HG03095 (cell line): ENCODE measurements around the gene VAT1L.

ENCODE experiments used
- ATAC-seq: cut with Tn5 transposase; IDR thresholded peaks from one replicate; pipeline ENCODE4 v1.9.1; 2021; ENCODE audit warnings: moderate library complexity; ENCODE audit not compliant: unreplicated experiment

The VAT1L gene

GRCh38 chr16:77833921-77834634 is 45.7 kb downstream of the VAT1L start:
- ATAC-seq: no peak

GRCh38 chr16:77834635-77835540 is 46.5 kb downstream of the VAT1L start:
- no peak for ATAC-seq

- no peak for ATAC-seq
Observed at GRCh38 chr16:77836801-77837200, 48.4 kb downstream of the VAT1L start.

- ATAC-seq: no peak
Observed at GRCh38 chr16:77838597-77839255, 50.4 kb downstream of the VAT1L start.

GRCh38 chr16:77840093-77840492 is 51.7 kb downstream of the VAT1L start:
- ATAC-seq: no peak

GRCh38 chr16:77840673-77841501 is 52.5 kb downstream of the VAT1L start:
- no peak for ATAC-seq

GRCh38 chr16:77841502-77841763 is 53.1 kb downstream of the VAT1L start:
- no peak for ATAC-seq

GRCh38 chr16:77842468-77842867 is 54.1 kb downstream of the VAT1L start:
- ATAC-seq: no peak

- no peak for ATAC-seq
Observed at GRCh38 chr16:77843405-77843804, 55.0 kb downstream of the VAT1L start.

- ATAC-seq: no peak
Observed at GRCh38 chr16:77844801-77845200, 56.4 kb downstream of the VAT1L start.

GRCh38 chr16:77849646-77850258 is 61.4 kb downstream of the VAT1L start:
- ATAC-seq: no peak

- no peak for ATAC-seq
Observed at GRCh38 chr16:77850636-77851333, 62.4 kb downstream of the VAT1L start.

GRCh38 chr16:77853161-77853560 is 64.8 kb downstream of the VAT1L start:
- ATAC-seq: no peak

- no peak for ATAC-seq
Observed at GRCh38 chr16:77856438-77857160, 68.2 kb downstream of the VAT1L start.

- no peak for ATAC-seq
Observed at GRCh38 chr16:77858060-77858459, 69.7 kb downstream of the VAT1L start.

- ATAC-seq: no peak
Observed at GRCh38 chr16:77859493-77860232, 71.3 kb downstream of the VAT1L start.

GRCh38 chr16:77860953-77861352 is 72.6 kb downstream of the VAT1L start:
- ATAC-seq: no peak

- no peak for ATAC-seq
Observed at GRCh38 chr16:77863250-77863649, 74.9 kb downstream of the VAT1L start.

GRCh38 chr16:77866752-77867151 is 78.4 kb downstream of the VAT1L start:
- ATAC-seq: no peak
